Vagina (tissue), 2 donors: ENCODE results near the gene MVK. TPM values are rescaled to one million over a fixed set of nuclear protein-coding genes. Genes with fewer than 3 reads are reported as not detected.

Source experiments
- DNase-seq, 2 donors: peaks; one replicate each; pipeline ENCODE4 v3.0.0-alpha.2; 2017; ENCODE audit errors: extremely low spot score in 2 of 2
- H3K27ac ChIP-seq: fragments of 200-600 bp; sonication (generic); one replicate; pipeline ENCODE4 v1.5.1; 2019
- H3K27me3 ChIP-seq: fragments of 200-600 bp; sonication (generic); one replicate; pipeline ENCODE4 v1.5.1; 2019
- H3K36me3 ChIP-seq, 2 donors: fragments of 200-600 bp; sonication (generic); one replicate each; pipeline ENCODE4 v1.5.1; 2017 to 2019
- H3K4me1 ChIP-seq: fragments of 200-600 bp; sonication (generic); one replicate; pipeline ENCODE4 v1.5.1; 2019
- H3K4me3 ChIP-seq, 2 donors: fragments of 200-600 bp; sonication (generic); 1 replicate in 1 of 2; 2 replicates in 1 of 2; pipeline ENCODE4 v1.5.1; 2016 to 2019
- H3K9me3 ChIP-seq: fragments of 200-600 bp; sonication (generic); one replicate; pipeline ENCODE4 v1.5.1; 2019
- POLR2A ChIP-seq, 2 donors: fragments of 450-650 bp; IDR thresholded peaks; one replicate each; pipeline ENCODE4 v1.6.1; 2017; ENCODE audit warnings: antibody characterized with exemption in 2 of 2, mild to moderate bottlenecking in 2 of 2, moderate library complexity in 2 of 2
- POLR2AphosphoS5 ChIP-seq, 2 donors: sonication (generic); formaldehyde crosslinking; IDR thresholded peaks; one replicate each; pipeline ENCODE4 v1.9.0; 2017; ENCODE audit warnings: antibody characterized with exemption in 2 of 2, mild to moderate bottlenecking in 2 of 2, low read depth in 1 of 2; ENCODE audit not compliant: insufficient read depth in 1 of 2
- intact Hi-C: fragments of 100-400 bp; cut with DNase I; formaldehyde crosslinking; loops from one replicate; pipeline ENCODE4 v1.15.1; 2023
- total RNA-seq: library from RNA; depleted of rRNA; stranded (reverse); fragments of >200 nt; gene quantifications from one replicate; pipeline ENCODE4 v1.2.3, GENCODE V29; 2016
- TF ChIP-seq, protein P1 (sequence below), 3 experiments: fragments of 450-650 bp in 2 of 3; fragments of 200-600 bp in 1 of 3; sonication (generic) in 1 of 3; IDR thresholded peaks; one replicate each; pipeline ENCODE4 v1.5.1; 2017 to 2019; ENCODE audit warnings: antibody characterized with exemption in 3 of 3, mild to moderate bottlenecking in 2 of 3, moderate library complexity in 2 of 3

MVK gene
- total RNA-seq, 1 donor from 2014 or later = 24.1 TPM

DNA sequence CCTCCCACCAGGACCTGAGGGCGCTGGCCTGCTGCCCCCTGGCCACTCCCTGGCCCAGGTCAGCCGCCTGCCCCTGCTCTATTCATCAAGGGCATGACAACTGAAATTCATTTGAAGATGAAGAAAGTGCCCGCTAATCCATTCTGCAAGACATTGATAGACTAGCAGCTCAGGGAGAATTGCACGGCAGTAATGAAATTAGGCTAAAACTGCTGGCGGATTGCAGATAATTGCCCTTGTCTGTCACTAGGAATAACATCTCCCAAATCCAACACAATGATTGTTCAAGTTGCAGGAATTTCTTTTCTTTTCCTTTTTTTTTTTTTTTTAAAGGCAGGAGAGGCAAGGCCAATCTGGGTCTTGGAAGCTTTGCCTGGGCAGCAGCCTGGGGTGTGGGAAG, 44.5 kb downstream of the MVK start:
- intact Hi-C loops = no loop called here
- no peak overlapping the region for H3K4me3 ChIP-seq
- H3K36me3 ChIP-seq = no peaks in the 10 kb centered on the region
- no peaks in the 10 kb centered on the region for H3K27me3 ChIP-seq
- H3K9me3 ChIP-seq = no peaks in the 10 kb centered on the region
- TF ChIP-seq POLR2A (IDR thresholded peaks at IDR 0.05) = no peak
- TF ChIP-seq POLR2AphosphoS5 (IDR thresholded peaks at IDR 0.05; ENCODE audit: insufficient read depth in 1 of 2, low read depth in 1 of 2) = no peak
- TF ChIP-seq, protein P1, sequence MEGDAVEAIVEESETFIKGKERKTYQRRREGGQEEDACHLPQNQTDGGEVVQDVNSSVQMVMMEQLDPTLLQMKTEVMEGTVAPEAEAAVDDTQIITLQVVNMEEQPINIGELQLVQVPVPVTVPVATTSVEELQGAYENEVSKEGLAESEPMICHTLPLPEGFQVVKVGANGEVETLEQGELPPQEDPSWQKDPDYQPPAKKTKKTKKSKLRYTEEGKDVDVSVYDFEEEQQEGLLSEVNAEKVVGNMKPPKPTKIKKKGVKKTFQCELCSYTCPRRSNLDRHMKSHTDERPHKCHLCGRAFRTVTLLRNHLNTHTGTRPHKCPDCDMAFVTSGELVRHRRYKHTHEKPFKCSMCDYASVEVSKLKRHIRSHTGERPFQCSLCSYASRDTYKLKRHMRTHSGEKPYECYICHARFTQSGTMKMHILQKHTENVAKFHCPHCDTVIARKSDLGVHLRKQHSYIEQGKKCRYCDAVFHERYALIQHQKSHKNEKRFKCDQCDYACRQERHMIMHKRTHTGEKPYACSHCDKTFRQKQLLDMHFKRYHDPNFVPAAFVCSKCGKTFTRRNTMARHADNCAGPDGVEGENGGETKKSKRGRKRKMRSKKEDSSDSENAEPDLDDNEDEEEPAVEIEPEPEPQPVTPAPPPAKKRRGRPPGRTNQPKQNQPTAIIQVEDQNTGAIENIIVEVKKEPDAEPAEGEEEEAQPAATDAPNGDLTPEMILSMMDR (IDR thresholded peaks at IDR 0.05) = no peak
- H3K4me1 ChIP-seq = no peaks in the 10 kb centered on the region
- no peak for DNase-seq
- H3K27ac ChIP-seq = no peak overlapping the region

DNA sequence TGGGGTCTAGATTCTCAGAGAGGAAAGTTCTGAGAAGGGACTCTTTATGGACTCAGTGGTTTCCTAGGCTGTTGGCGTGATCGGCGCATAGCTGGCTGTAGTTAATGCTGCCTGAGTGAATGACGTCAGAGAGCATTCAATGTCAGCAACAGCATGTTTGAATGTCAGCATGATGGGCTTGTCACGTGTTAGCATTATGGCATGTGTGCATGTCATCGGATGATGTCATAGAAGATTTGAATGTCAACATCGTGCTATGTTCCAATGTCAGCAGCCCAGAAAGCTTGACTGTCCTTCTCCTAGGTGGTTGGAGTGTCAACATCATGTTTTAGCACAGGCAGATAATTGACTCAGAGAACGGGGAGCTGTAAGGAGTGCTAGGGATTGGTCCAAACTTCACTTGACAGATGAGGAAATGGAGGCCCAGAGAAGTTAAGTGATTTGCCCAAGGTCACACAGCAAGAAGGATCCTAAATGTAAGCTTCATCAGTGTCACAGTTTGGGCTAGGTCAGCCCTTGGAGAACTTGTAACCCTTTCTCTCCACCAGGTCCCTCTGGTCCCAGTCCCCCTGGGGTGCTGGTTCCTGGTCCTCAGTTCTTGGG, 45.5 kb downstream of the MVK start:
- Histone ChIP-seq H3K27ac (no peak overlapping the region), H3K36me3 (no peaks in the 10 kb centered on the region), H3K9me3 (no peaks in the 10 kb centered on the region), H3K4me3 (no peak overlapping the region), H3K27me3 (no peaks in the 10 kb centered on the region), H3K4me1 (no peaks in the 10 kb centered on the region)
- DNase-seq = no peak
- TF ChIP-seq POLR2A (IDR thresholded peaks at IDR 0.05) (no peak), POLR2AphosphoS5 (IDR thresholded peaks at IDR 0.05; ENCODE audit: insufficient read depth in 1 of 2, low read depth in 1 of 2) (no peak)
- TF ChIP-seq, protein P1 (IDR thresholded peaks at IDR 0.05) = no peak
- intact Hi-C loops = no loop called here

DNA sequence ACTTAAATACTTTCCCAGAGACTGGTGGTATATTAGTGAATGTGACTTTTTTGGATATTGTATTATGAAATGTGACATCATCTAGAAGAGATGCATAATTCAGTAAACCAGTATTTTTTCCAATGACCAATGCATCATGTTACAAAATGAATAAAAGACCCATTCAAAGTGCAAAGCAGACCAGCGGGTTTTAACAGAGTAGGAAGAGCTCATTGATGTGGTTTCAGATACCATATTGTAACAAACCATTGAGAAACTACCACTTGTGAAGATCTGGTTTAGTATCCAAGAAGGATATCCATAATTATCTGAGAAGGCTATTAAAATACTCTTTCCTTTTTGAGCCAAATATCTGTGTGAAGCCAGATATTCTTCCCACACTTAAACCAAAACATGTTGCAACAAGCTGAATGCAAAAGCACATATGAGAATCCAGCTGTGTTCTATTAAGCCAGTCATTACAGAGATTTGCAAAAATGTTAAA, 47.7 kb downstream of the MVK start:
- Histone ChIP-seq H3K27ac (no peak overlapping the region), H3K9me3 (no peaks in the 10 kb centered on the region)
- TF ChIP-seq, protein P1 (IDR thresholded peaks at IDR 0.05) = no peak
- TF ChIP-seq POLR2A (IDR thresholded peaks at IDR 0.05) (no peak), POLR2AphosphoS5 (IDR thresholded peaks at IDR 0.05; ENCODE audit: insufficient read depth in 1 of 2, low read depth in 1 of 2) (no peak)

DNA sequence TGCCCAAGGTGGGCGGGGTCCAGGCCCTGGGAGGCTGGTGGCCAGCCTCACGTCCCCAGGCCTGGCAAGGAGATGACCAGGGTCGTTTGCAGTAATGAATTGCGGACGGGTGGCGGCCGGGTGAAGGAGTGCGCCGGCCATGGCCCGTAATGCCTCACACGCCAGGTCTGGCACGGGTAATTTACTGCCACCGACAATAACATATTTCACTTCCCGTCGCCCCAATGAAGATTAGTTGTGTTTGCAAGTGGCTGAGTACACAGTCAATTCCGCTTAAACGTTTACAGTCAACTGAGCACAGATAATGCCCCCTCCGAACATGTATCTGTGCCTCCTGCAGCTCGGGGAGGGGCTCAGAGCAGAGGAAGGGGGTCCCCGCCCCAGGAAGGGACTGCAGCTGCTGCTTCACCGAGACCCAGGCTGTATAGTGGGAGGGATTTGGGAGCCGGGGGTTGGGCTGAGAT, 48.3 kb downstream of the MVK start:
- TF ChIP-seq POLR2AphosphoS5 (IDR thresholded peaks at IDR 0.05; ENCODE audit: insufficient read depth in 1 of 2, low read depth in 1 of 2) = peak in 1 of 2 donors; percentile 23
- TF ChIP-seq, protein P1 (IDR thresholded peaks at IDR 0.05) = no peak
- H3K27me3 ChIP-seq = no peaks in the 10 kb centered on the region
- no peak overlapping the region for H3K27ac ChIP-seq
- DNase-seq = no peak
- no peaks in the 10 kb centered on the region for H3K4me1 ChIP-seq
- no peaks in the 10 kb centered on the region for H3K36me3 ChIP-seq
- H3K9me3 ChIP-seq = no peaks in the 10 kb centered on the region
- intact Hi-C loops = no loop called here
- no peak overlapping the region for H3K4me3 ChIP-seq

More for the DNA sequence above, 47.7 kb downstream of the MVK start:
- Histone ChIP-seq H3K36me3 (no peaks in the 10 kb centered on the region), H3K4me1 (no peaks in the 10 kb centered on the region), H3K27me3 (no peaks in the 10 kb centered on the region), H3K4me3 (no peak overlapping the region)
- intact Hi-C loops = no loop called here
- DNase-seq = no peak

DNA sequence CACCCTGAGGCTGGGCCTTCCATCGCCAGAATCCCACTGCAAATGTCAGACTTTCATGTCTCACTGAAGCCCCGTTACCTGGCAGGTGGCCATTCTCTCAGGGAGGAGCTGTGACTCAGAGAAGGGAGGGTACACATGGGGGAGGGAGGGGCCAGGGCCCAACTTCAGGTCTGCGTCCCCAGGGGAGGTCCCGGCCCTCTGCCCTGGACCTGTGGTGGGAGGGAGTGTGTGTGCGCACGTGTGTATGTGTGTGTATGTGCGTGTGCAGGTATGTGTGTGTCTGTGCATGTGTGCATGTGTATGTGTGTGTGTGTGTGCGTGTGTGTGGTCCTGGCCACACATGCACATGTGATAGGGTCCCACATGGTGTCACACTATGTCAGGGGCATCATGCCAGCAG, 50.9 kb downstream of the MVK start:
- H3K4me1 ChIP-seq = no peaks in the 10 kb centered on the region
- no peaks in the 10 kb centered on the region for H3K27me3 ChIP-seq
- no peak for DNase-seq
- intact Hi-C loops = no loop called here
- H3K27ac ChIP-seq = no peak overlapping the region
- no peaks in the 10 kb centered on the region for H3K9me3 ChIP-seq
- no peak overlapping the region for H3K4me3 ChIP-seq
- no peaks in the 10 kb centered on the region for H3K36me3 ChIP-seq
- no peak for TF ChIP-seq POLR2AphosphoS5 (IDR thresholded peaks at IDR 0.05; ENCODE audit: insufficient read depth in 1 of 2, low read depth in 1 of 2)
- TF ChIP-seq POLR2A (IDR thresholded peaks at IDR 0.05) = no peak
- TF ChIP-seq, protein P1 (IDR thresholded peaks at IDR 0.05) = no peak
